Upper lobe of right lung (tissue), 1 donor: ENCODE measurements around the gene LCN10. TPM values are rescaled to one million over a fixed set of nuclear protein-coding genes. Genes with fewer than 3 reads are reported as not detected.
"Not testable (repeated sequence)": the region's sequence is repeated elsewhere in the genome, so short reads cannot be mapped to it uniquely, and the experiment has no call there.

Source experiments
- ATAC-seq: fragments of 200-7000 bp; cut with Tn5 transposase; one replicate; pipeline ENCODE4 v1.9.1; 2020; ENCODE audit warnings: mild to moderate bottlenecking, moderate library complexity
- DNase-seq: peaks from one replicate; pipeline ENCODE4 v3.0.0-alpha.2; 2020
- H3K27ac ChIP-seq: fragments of 200-600 bp; one replicate; pipeline ENCODE4 v1.8.0; 2022
- H3K27me3 ChIP-seq: fragments of 200-600 bp; one replicate; pipeline ENCODE4 v1.8.0; 2022; ENCODE audit warnings: mild to moderate bottlenecking
- H3K36me3 ChIP-seq: fragments of 200-600 bp; one replicate; pipeline ENCODE4 v1.8.0; 2022
- H3K4me1 ChIP-seq: fragments of 200-600 bp; one replicate; pipeline ENCODE4 v1.8.0; 2022
- H3K4me3 ChIP-seq: fragments of 200-600 bp; one replicate; pipeline ENCODE4 v1.8.0; 2022; ENCODE audit warnings: mild to moderate bottlenecking
- H3K9me3 ChIP-seq: fragments of 200-600 bp; one replicate; pipeline ENCODE4 v1.8.0; 2022
- CTCF ChIP-seq: fragments of 200-600 bp; IDR thresholded peaks from one replicate; pipeline ENCODE4 v1.8.0; 2022; ENCODE audit warnings: antibody characterized with exemption
- intact Hi-C: fragments of 100-400 bp; cut with DNase I; formaldehyde crosslinking; loops from one replicate; pipeline ENCODE4 v1.11.0; 2022
- total RNA-seq: library from RNA; stranded (reverse); fragmentation: NEBNext Ultra II Directional; extraction: Animal tissue kit (Norgen Biotek cat#: 25700); gene quantifications from one replicate; pipeline ENCODE4 v1.2.1, GENCODE V29; 2021
- donor health status: DM: no; HTN: yes; CAD: no; lungs with severe emphysema.

LCN10 gene
- total RNA-seq, 1 donor from 2014 or later: 11.2 TPM

- TF ChIP-seq CTCF: no peak
- H3K27me3 ChIP-seq: peaks cover 8% of the 10 kb centered on the region
- ATAC-seq: no peak
Observed at GRCh38 chr9:136710543-136710942, 32.2 kb downstream of the LCN10 start.

GRCh38 chr9:136709454-136710109, 33.2 kb downstream of the LCN10 start:
- ATAC-seq (no peak), DNase-seq (no peak)
- no peak overlapping the region for H3K4me3 ChIP-seq
- peaks cover 8% of the 10 kb centered on the region for H3K27me3 ChIP-seq
- H3K9me3 ChIP-seq: no peaks in the 10 kb centered on the region
- H3K27ac ChIP-seq: no peak overlapping the region
- no peaks in the 10 kb centered on the region for H3K36me3 ChIP-seq
- TF ChIP-seq CTCF: no peak
- intact Hi-C loops: no loop called here
- peaks cover 20% of the 10 kb centered on the region for H3K4me1 ChIP-seq

More at GRCh38 chr9:136710543-136710942, 32.2 kb downstream of the LCN10 start:
- no peaks in the 10 kb centered on the region for H3K36me3 ChIP-seq
- no peaks in the 10 kb centered on the region for H3K9me3 ChIP-seq
- no peak overlapping the region for H3K27ac ChIP-seq
- H3K4me1 ChIP-seq: peaks cover 27% of the 10 kb centered on the region
- intact Hi-C loops: no loop called here
- no peak overlapping the region for H3K4me3 ChIP-seq
- no peak for DNase-seq

- Histone ChIP-seq H3K4me1 (peaks cover 10% of the 10 kb centered on the region), H3K36me3 (no peaks in the 10 kb centered on the region), H3K27me3 (peaks cover 8% of the 10 kb centered on the region), H3K4me3 (no peak overlapping the region), H3K27ac (no peak overlapping the region), H3K9me3 (no peaks in the 10 kb centered on the region)
- DNase-seq: no peak
- intact Hi-C loops: no loop called here
- TF ChIP-seq CTCF: no peak
- no peak for ATAC-seq
Observed at GRCh38 chr9:136707849-136708517, 34.8 kb downstream of the LCN10 start.

GRCh38 chr9:136707011-136707410, 35.7 kb downstream of the LCN10 start:
- Histone ChIP-seq H3K4me3 (no peak overlapping the region), H3K4me1 (peaks cover 7% of the 10 kb centered on the region), H3K36me3 (no peaks in the 10 kb centered on the region), H3K27ac (no peak overlapping the region), H3K9me3 (no peaks in the 10 kb centered on the region), H3K27me3 (peaks cover 8% of the 10 kb centered on the region)
- intact Hi-C loops: no loop called here
- ATAC-seq (no peak), DNase-seq (no peak)
- TF ChIP-seq CTCF: no peak

GRCh38 chr9:136705564-136705963, 37.2 kb downstream of the LCN10 start:
- Histone ChIP-seq H3K27me3 (no peaks in the 10 kb centered on the region), H3K36me3 (no peaks in the 10 kb centered on the region), H3K4me1 (peaks cover 2% of the 10 kb centered on the region), H3K4me3 (no peak overlapping the region), H3K27ac (no peak overlapping the region), H3K9me3 (no peaks in the 10 kb centered on the region)
- ATAC-seq: no peak
- DNase-seq: no peak
- intact Hi-C loops: no loop called here
- no peak for TF ChIP-seq CTCF

- H3K4me1 ChIP-seq, H3K4me3 ChIP-seq, H3K27me3 ChIP-seq, ATAC-seq, intact Hi-C loops, H3K27ac ChIP-seq, H3K36me3 ChIP-seq, H3K9me3 ChIP-seq, DNase-seq: not testable (repeated sequence)
Observed at GRCh38 chr9:136704741-136705140, 38.0 kb downstream of the LCN10 start.
